GM12878 (cell line): ENCODE measurements around the gene PAGE2.

Experiments used
- CREM ChIP-seq: IDR thresholded peaks from 2 replicates; pipeline ENCODE4 v1.6.1; 2014; ENCODE audit warnings: antibody characterized with exemption, low read depth
- CTCF ChIP-seq, 3 experiments: IDR thresholded peaks in 2 of 3; conservative IDR thresholded peaks in 1 of 3; 2 replicates each; pipeline ENCODE4 v1.5.1; 2011; ENCODE audit warnings: low read depth in 3 of 3, low read length in 3 of 3, mild to moderate bottlenecking in 3 of 3, control low read depth in 2 of 3, moderate library complexity in 2 of 3, inconsistent platforms in 1 of 3, mixed read lengths in 1 of 3; ENCODE audit not compliant: control insufficient read depth in 2 of 3, insufficient read depth in 1 of 3; ENCODE audit errors: extremely low read depth in 1 of 3
- EGR1 ChIP-seq, 2 experiments: IDR thresholded peaks; 1 replicate in 1 of 2; 2 replicates in 1 of 2; pipeline ENCODE4 v1.6.1; 2011 to 2012; ENCODE audit warnings: low read depth in 2 of 2, low read length in 2 of 2, borderline replicate concordance in 1 of 2, mild to moderate bottlenecking in 1 of 2, moderate library complexity in 1 of 2
- IKZF1 ChIP-seq: fragments of 450-650 bp; conservative IDR thresholded peaks from 2 replicates; pipeline ENCODE4 v1.6.1; 2017; ENCODE audit warnings: antibody characterized with exemption, mild to moderate bottlenecking
- NR2F1 ChIP-seq: fragments of 450-650 bp; conservative IDR thresholded peaks from 2 replicates; pipeline ENCODE4 v1.6.1; 2017; ENCODE audit warnings: mild to moderate bottlenecking
- PAX5 ChIP-seq: IDR thresholded peaks from 2 replicates; pipeline ENCODE4 v1.6.1; 2011; ENCODE audit warnings: low read depth, low read length, borderline replicate concordance
- PKNOX1 ChIP-seq: fragments of 450-650 bp; IDR thresholded peaks from 2 replicates; pipeline ENCODE4 v1.6.1; 2016; ENCODE audit warnings: mild to moderate bottlenecking
- SMARCA5 ChIP-seq: fragments of 450-650 bp; IDR thresholded peaks from 2 replicates; pipeline ENCODE4 v1.6.1; 2017; ENCODE audit warnings: mild to moderate bottlenecking

GRCh38 chrX:55135171-55135570 lies 46.4 kb downstream of the PAGE2 start:
- peak; percentile 11 to 49 (median 24); a peak in 4 of 6 replicates for TF ChIP-seq CTCF (IDR thresholded peaks at IDR 0.05 in 2 of 3, conservative IDR thresholded peaks at IDR 0.05 in 1 of 3; ENCODE audit: control insufficient read depth in 2 of 3, extremely low read depth in 1 of 3, insufficient read depth in 1 of 3, low read depth in 3 of 3, low read length in 3 of 3)
- TF ChIP-seq IKZF1: no peak
- no peak for TF ChIP-seq EGR1 (IDR thresholded peaks at IDR 0.05; ENCODE audit: borderline replicate concordance in 1 of 2, low read depth in 2 of 2, low read length in 2 of 2)
- TF ChIP-seq PKNOX1: no peak
- TF ChIP-seq SMARCA5: no peak
- TF ChIP-seq CREM: no peak
- no peak for TF ChIP-seq NR2F1
- TF ChIP-seq PAX5: no peak
